Measurements from ENCODE around the gene ZNG1E.
"Not testable (repeated sequence)": the region's sequence is repeated elsewhere in the genome, so short reads cannot be mapped to it uniquely, and the experiment has no call there.

The ZNG1E gene

GRCh38 chr9:65675589-65676021 is at the start of gene ZNG1E:
Gene ZNG1E, plus strand, starts transcription at chr9:65675928. Its CDS starts 49 bp downstream, at chr9:65675977.
- DNase-seq (ENCODE audit: low spot score): not testable (repeated sequence)

GRCh38 chr9:65673579-65673978 is 2.1 kb upstream of the ZNG1E start:
- not testable (repeated sequence) for DNase-seq (ENCODE audit: low spot score)

- DNase-seq (ENCODE audit: low spot score): not testable (repeated sequence)
Measured at GRCh38 chr9:65675018-65675417, 710 bp upstream of the ZNG1E start.

- DNase-seq (ENCODE audit: low spot score): not testable (repeated sequence)
Measured at GRCh38 chr9:65676389-65676788, 661 bp downstream of the ZNG1E start.

GRCh38 chr9:65678533-65678932 is 2.8 kb downstream of the ZNG1E start:
- not testable (repeated sequence) for DNase-seq (ENCODE audit: low spot score)

GRCh38 chr9:65703550-65703949 is 27.8 kb downstream of the ZNG1E start:
- DNase-seq (ENCODE audit: low spot score): not testable (repeated sequence)

- DNase-seq (ENCODE audit: low spot score): not testable (repeated sequence)
Measured at GRCh38 chr9:65714445-65714844, 38.7 kb downstream of the ZNG1E start.

- DNase-seq (ENCODE audit: low spot score): not testable (repeated sequence)
Measured at GRCh38 chr9:65737096-65737564, 61.4 kb downstream of the ZNG1E start, which contains the start of gene FOXD4L4. Gene FOXD4L4, plus strand, starts transcription at chr9:65737146. Its CDS starts 0 bp downstream, at chr9:65737146.

- DNase-seq (ENCODE audit: low spot score): not testable (repeated sequence)
Measured at GRCh38 chr9:65738133-65738532, 62.4 kb downstream of the ZNG1E start.
